ENCODE data around the gene NCAPH2.

The NCAPH2 gene

GRCh38 chr22:50498322-50498890 is 9.6 kb upstream of the NCAPH2 start (continued):
- TF ChIP-seq ZNF501 (tag by site-specific recombination; IDR thresholded peaks at IDR 0.05) (no peak), ZNF26 (tag by site-specific recombination; IDR thresholded peaks at IDR 0.05) (no peak), ZNF114 (tag by site-specific recombination; IDR thresholded peaks at IDR 0.05) (no peak), ZNF768 (tag by site-specific recombination; IDR thresholded peaks at IDR 0.05) (no peak), SALL2 (tag by site-specific recombination; IDR thresholded peaks at IDR 0.05; ENCODE audit: borderline replicate concordance) (no peak), ZNF426 (tag by site-specific recombination; IDR thresholded peaks at IDR 0.05) (no peak), ZNF239 (tag by site-specific recombination; IDR thresholded peaks at IDR 0.05) (no peak), ZNF223 (tag by site-specific recombination; IDR thresholded peaks at IDR 0.05) (no peak), ZNF692 (tag by site-specific recombination; IDR thresholded peaks at IDR 0.05) (no peak), ZNF157 (tag by site-specific recombination; IDR thresholded peaks at IDR 0.05) (no peak), TCF7L2 (IDR thresholded peaks at IDR 0.05; ENCODE audit: borderline replicate concordance, low read depth, low read length) (no peak), ZNF23 (tag by site-specific recombination; IDR thresholded peaks at IDR 0.05; ENCODE audit: borderline replicate concordance) (no peak), ZNF146 (tag by site-specific recombination; IDR thresholded peaks at IDR 0.05) (no peak), ZNF174 (tag by site-specific recombination; IDR thresholded peaks at IDR 0.05) (no peak), ZNF548 (tag by site-specific recombination; IDR thresholded peaks at IDR 0.05) (no peak), ZNF660 (tag by site-specific recombination; IDR thresholded peaks at IDR 0.05) (no peak; the same call in 1 of the 2 replicates), ZNF76 (tag by site-specific recombination; IDR thresholded peaks at IDR 0.05; ENCODE audit: borderline replicate concordance, low read depth) (no peak), GLIS2 (tag by site-specific recombination; IDR thresholded peaks at IDR 0.05) (peak; percentile 75), REPIN1 (tag by site-specific recombination; IDR thresholded peaks at IDR 0.05; ENCODE audit: low read depth) (no peak), ZNF549 (tag by site-specific recombination; IDR thresholded peaks at IDR 0.05) (no peak), ZNF560 (tag by site-specific recombination; IDR thresholded peaks at IDR 0.05; ENCODE audit: borderline replicate concordance) (no peak), ZNF585B (tag by site-specific recombination; IDR thresholded peaks at IDR 0.05) (no peak), ZNF514 (tag by site-specific recombination; IDR thresholded peaks at IDR 0.05) (no peak), KLF8 (tag by site-specific recombination; IDR thresholded peaks at IDR 0.05) (peak; percentile 56), ZSCAN5A (tag by site-specific recombination; IDR thresholded peaks at IDR 0.05) (no peak), PRDM10 (tag by site-specific recombination; IDR thresholded peaks at IDR 0.05) (peak; percentile 71), ZNF629 (tag by site-specific recombination; IDR thresholded peaks at IDR 0.05) (peak; percentile 36; the same call in 1 of the 2 replicates), ZBTB49 (tag by site-specific recombination; IDR thresholded peaks at IDR 0.05; ENCODE audit: low read depth) (no peak), ZNF488 (tag by site-specific recombination; IDR thresholded peaks at IDR 0.05) (no peak)
